Measurements from ENCODE around the gene MACROD2. TPM values are rescaled to one million over a fixed set of nuclear protein-coding genes. Genes with fewer than 3 reads are reported as not detected.

The MACROD2 gene
- total and polyA plus RNA-seq, 2 donors (not counting 1 experiment from before 2014, with no cell fraction given): 5.3 to 6.7 TPM

GRCh38 chr20:15113144-15113773 is 1117.9 kb downstream of the MACROD2 start:
- no peaks in the 10 kb centered on the region for H3K36me3 ChIP-seq (replicated peaks in 1 of 2; ENCODE audit: control extremely low read depth in 1 of 2, control insufficient read depth in 1 of 2, extremely low read depth in 1 of 2, insufficient read depth in 2 of 2, low read length in 1 of 2)
- H3K4me3 ChIP-seq (ENCODE audit: control extremely low read depth in 1 of 5, extremely low read depth in 1 of 5, insufficient read depth in 1 of 5, low read depth in 2 of 5, low read length in 4 of 5): no peak overlapping the region
- ChIA-PET POLR2A (no interaction called here), CTCF (no interaction called here)
- H3K79me2 ChIP-seq (ENCODE audit: control insufficient read depth, insufficient read depth, low read length): no peaks in the 10 kb centered on the region
- TF ChIP-seq EZH2 (IDR thresholded peaks at IDR 0.05; ENCODE audit: borderline replicate concordance, insufficient read depth, low read depth, low read length, poor library complexity, severe bottlenecking) (no peak), CTCF (IDR thresholded peaks at IDR 0.05) (no peak)
- H3K9me3 ChIP-seq (ENCODE audit: control extremely low read depth in 1 of 3, control insufficient read depth in 2 of 3, insufficient read depth in 1 of 3, low read length in 2 of 3): no peaks in the 10 kb centered on the region
- H4K20me1 ChIP-seq (ENCODE audit: control insufficient read depth, insufficient read depth, low read length, poor library complexity, severe bottlenecking): no peaks in the 10 kb centered on the region
- DNase-seq (no peak), ATAC-seq (ENCODE audit: low read depth) (no peak)
- H3K4me2 ChIP-seq (replicated peaks; ENCODE audit: low read depth, low read length, poor library complexity, severe bottlenecking): no peak overlapping the region
- H3K4me3 Mint-ChIP-seq: no peak overlapping the region
- no CpG with 5 or more reads among the region's 1 CpG for whole genome bisulfite sequencing (ENCODE audit: insufficient coverage)
- no peaks in the 10 kb centered on the region for H3K4me1 Mint-ChIP-seq
- no peak overlapping the region for H3K27ac Mint-ChIP-seq
- H3K9ac ChIP-seq (ENCODE audit: low read length): no peak overlapping the region
- no peaks in the 10 kb centered on the region for H3K4me1 ChIP-seq (ENCODE audit: control insufficient read depth in 2 of 2, insufficient read depth in 2 of 2, low read length in 2 of 2)
- intact Hi-C loops (cut with micrococcal nuclease): no loop called here
- H2AFZ ChIP-seq (ENCODE audit: insufficient read depth, low read depth, low read length, poor library complexity, severe bottlenecking): no peak overlapping the region
- H3K27ac ChIP-seq (ENCODE audit: low read length in 2 of 2): no peak overlapping the region
- no peaks in the 10 kb centered on the region for H3K27me3 Mint-ChIP-seq
- no peaks in the 10 kb centered on the region for H3K27me3 ChIP-seq (replicated peaks in 1 of 4; ENCODE audit: control extremely low read depth in 1 of 4, control insufficient read depth in 3 of 4, insufficient read depth in 4 of 4, low read length in 3 of 4)
- H3K9me3 Mint-ChIP-seq (ENCODE audit: insufficient read depth): no peaks in the 10 kb centered on the region

GRCh38 chr20:15119852-15120487 is 1124.7 kb downstream of the MACROD2 start:
- no peaks in the 10 kb centered on the region for H3K27me3 Mint-ChIP-seq
- H3K27ac Mint-ChIP-seq: no peak overlapping the region
- no peak for ATAC-seq (ENCODE audit: low read depth)
- POLR2A ChIA-PET: no interaction called here
- intact Hi-C loops (cut with micrococcal nuclease): no loop called here
- WGBS (ENCODE audit: insufficient coverage): no CpG with 5 or more reads among the region's 4 CpGs
- Histone ChIP-seq H3K4me1 (ENCODE audit: control insufficient read depth in 2 of 2, insufficient read depth in 2 of 2, low read length in 2 of 2) (no peaks in the 10 kb centered on the region), H3K9ac (ENCODE audit: low read length) (no peak overlapping the region), H3K9me3 (ENCODE audit: control extremely low read depth in 1 of 3, control insufficient read depth in 2 of 3, insufficient read depth in 1 of 3, low read length in 2 of 3) (no peaks in the 10 kb centered on the region), H2AFZ (ENCODE audit: insufficient read depth, low read depth, low read length, poor library complexity, severe bottlenecking) (no peak overlapping the region), H4K20me1 (ENCODE audit: control insufficient read depth, insufficient read depth, low read length, poor library complexity, severe bottlenecking) (no peaks in the 10 kb centered on the region), H3K27ac (ENCODE audit: low read length in 2 of 2) (no peak overlapping the region), H3K27me3 (replicated peaks in 1 of 4; ENCODE audit: control extremely low read depth in 1 of 4, control insufficient read depth in 3 of 4, insufficient read depth in 4 of 4, low read length in 3 of 4) (peaks cover 0 to 2% (median 0%) of the 10 kb centered on the region in 4 experiments), H3K36me3 (replicated peaks in 1 of 2; ENCODE audit: control extremely low read depth in 1 of 2, control insufficient read depth in 1 of 2, extremely low read depth in 1 of 2, insufficient read depth in 2 of 2, low read length in 1 of 2) (no peaks in the 10 kb centered on the region), H3K79me2 (ENCODE audit: control insufficient read depth, insufficient read depth, low read length) (no peaks in the 10 kb centered on the region), H3K4me2 (replicated peaks; ENCODE audit: low read depth, low read length, poor library complexity, severe bottlenecking) (no peak overlapping the region), H3K4me3 (ENCODE audit: control extremely low read depth in 1 of 5, extremely low read depth in 1 of 5, insufficient read depth in 1 of 5, low read depth in 2 of 5, low read length in 4 of 5) (no peak overlapping the region)
- no peaks in the 10 kb centered on the region for H3K9me3 Mint-ChIP-seq (ENCODE audit: insufficient read depth)
- CTCF ChIA-PET: no interaction called here
- DNase-seq: no peak
- no peaks in the 10 kb centered on the region for H3K4me1 Mint-ChIP-seq
- H3K4me3 Mint-ChIP-seq: no peak overlapping the region
- TF ChIP-seq EZH2 (IDR thresholded peaks at IDR 0.05; ENCODE audit: borderline replicate concordance, insufficient read depth, low read depth, low read length, poor library complexity, severe bottlenecking): no peak
- no peak for TF ChIP-seq CTCF (IDR thresholded peaks at IDR 0.05)
